NT2/D1 (cell line): ENCODE data around the gene TSR1.

Experiments
- SUZ12 ChIP-seq: IDR thresholded peaks from 2 replicates; pipeline ENCODE4 v1.6.1; 2011; ENCODE audit not compliant: insufficient read length, insufficient read depth; ENCODE audit errors: extremely low read depth
- YY1 ChIP-seq: IDR thresholded peaks from 2 replicates; pipeline ENCODE4 v1.6.1; 2011; ENCODE audit not compliant: insufficient read length, insufficient read depth
- ZNF274 ChIP-seq: IDR thresholded peaks from 2 replicates; pipeline ENCODE4 v1.6.1; 2011; ENCODE audit warnings: mild to moderate bottlenecking, low read depth, low read length

GRCh38 chr17:2344528-2344927 is 8.3 kb upstream of the TSR1 start:
- TF ChIP-seq SUZ12 (no peak), YY1 (no peak), ZNF274 (no peak)
